Kidney (tissue), 14 donors: ENCODE data around the gene RNASE4. TPM values are rescaled to one million over a fixed set of nuclear protein-coding genes. Genes with fewer than 3 reads are reported as not detected.

Experiments
- DNase-seq, 5 donors: peaks; one replicate each; pipeline ENCODE4 v3.0.0-alpha.2; 2013 to 2020
- FAIRE-seq: peaks from 2 replicates; lab custom pipeline; 2012; peaks lifted over from hg19 to GRCh38; lab: Jason Lieb, UNC
- H3K27ac ChIP-seq, 2 donors: one replicate each; pipeline ENCODE4 v1.7.0; 2013; ENCODE audit warnings: low read depth in 2 of 2, low read length in 2 of 2, inconsistent platforms in 1 of 2
- H3K27me3 ChIP-seq: one replicate; pipeline ENCODE4 v1.7.1; 2013; ENCODE audit warnings: low read length, inconsistent platforms; ENCODE audit not compliant: control insufficient read depth, insufficient read depth
- H3K36me3 ChIP-seq, 3 donors: one replicate each; pipeline versions ENCODE4 v1.7.0 to v1.7.1; 2013; ENCODE audit warnings: low read length in 3 of 3, control low read depth in 1 of 3, inconsistent platforms in 1 of 3; ENCODE audit not compliant: insufficient read depth in 3 of 3, control insufficient read depth in 2 of 3
- H3K4me1 ChIP-seq, 3 donors: one replicate each; pipeline versions ENCODE4 v1.7.0 to v1.7.1; 2013; ENCODE audit warnings: low read length in 3 of 3, inconsistent platforms in 1 of 3, low read depth in 1 of 3; ENCODE audit not compliant: control insufficient read depth in 2 of 3, insufficient read depth in 2 of 3
- H3K4me3 ChIP-seq, 3 donors: one replicate each; pipeline versions ENCODE4 v1.7.0 to v1.8.1; 2013; ENCODE audit warnings: low read length in 3 of 3, control low read depth in 1 of 3, inconsistent platforms in 1 of 3
- H3K9ac ChIP-seq, 3 donors: one replicate each; pipeline versions ENCODE4 v1.7.0 to v1.7.1; 2013; ENCODE audit warnings: low read length in 3 of 3, control low read depth in 1 of 3, inconsistent platforms in 1 of 3
- H3K9me3 ChIP-seq, 3 donors: one replicate each; pipeline versions ENCODE4 v1.7.0 to v1.7.1; 2013; ENCODE audit warnings: low read length in 3 of 3, control low read depth in 1 of 3, inconsistent platforms in 1 of 3; ENCODE audit not compliant: control insufficient read depth in 2 of 3, insufficient read depth in 1 of 3
- intact Hi-C: fragments of 100-400 bp; cut with DNase I; formaldehyde crosslinking; loops from one replicate; pipeline ENCODE4 v1.11.1; 2022
- polyA plus RNA-seq: library from polyadenylated mRNA; stranded (reverse); fragments of 350-450 nt; fragmentation: Illumina TruSeq; extraction: RNeasy Lipid Tissue Mini Kit (QIAGEN cat#74804); gene quantifications from one replicate; pipeline ENCODE4 v1.2.3, GENCODE V29; 2014; ENCODE audit warnings: low read depth, low replicate concordance; ENCODE audit not compliant: insufficient read depth
- total RNA-seq: library from RNA; stranded (reverse); fragmentation: NEBNext Ultra II Directional; extraction: Animal tissue kit (Norgen Biotek cat#: 25700); gene quantifications from one replicate; pipeline ENCODE4 v1.2.1, GENCODE V29; 2021
- TF ChIP-seq, protein P1 (sequence below): IDR thresholded peaks from 3 replicates; pipeline ENCODE4 v1.5.1; 2012; ENCODE audit warnings: mild to moderate bottlenecking, moderate library complexity, borderline replicate concordance; ENCODE audit not compliant: insufficient read depth; ENCODE audit errors: extremely low read depth
- donor health status: control.
- donor health status: control.
- donor health status: control.
- donor health status: control.
- donor health status: control.
- donor health status: DM: yes; HTN: yes; CAD: no.
- donor health status: Normal renal cell carcinoma (clear cell type).

RNASE4 gene
- total and polyA plus RNA-seq, 2 donors from 2014 or later = 22.8 to 40.4 TPM

DNA sequence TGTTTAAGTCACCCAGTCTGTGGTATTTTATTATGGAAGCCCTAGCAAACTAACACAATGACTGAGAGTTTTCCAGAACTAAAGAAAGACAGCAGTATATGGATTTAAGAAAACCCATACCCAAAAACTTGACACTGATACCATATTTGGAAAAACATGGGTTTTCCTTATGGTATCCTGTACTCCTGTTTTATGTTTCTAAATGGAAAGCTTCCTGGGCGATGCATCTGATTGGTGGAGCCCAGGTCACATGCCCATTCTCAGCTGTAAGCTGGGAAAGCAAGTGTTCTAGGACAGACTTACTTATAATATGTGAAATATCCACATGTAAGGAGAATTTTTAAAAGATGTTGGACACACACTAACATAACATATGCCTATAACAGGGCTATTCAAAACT, 4.5 kb upstream of the RNASE4 start:
- DNase-seq (peak in 1 of 5 donors; percentile 45), FAIRE-seq (no peak)
- intact Hi-C loops = loop anchor here (10.0 kb wide), 1 partner anchor 345 kb away; the partner anchor contains the start of gene CCNB1IP1

DNA sequence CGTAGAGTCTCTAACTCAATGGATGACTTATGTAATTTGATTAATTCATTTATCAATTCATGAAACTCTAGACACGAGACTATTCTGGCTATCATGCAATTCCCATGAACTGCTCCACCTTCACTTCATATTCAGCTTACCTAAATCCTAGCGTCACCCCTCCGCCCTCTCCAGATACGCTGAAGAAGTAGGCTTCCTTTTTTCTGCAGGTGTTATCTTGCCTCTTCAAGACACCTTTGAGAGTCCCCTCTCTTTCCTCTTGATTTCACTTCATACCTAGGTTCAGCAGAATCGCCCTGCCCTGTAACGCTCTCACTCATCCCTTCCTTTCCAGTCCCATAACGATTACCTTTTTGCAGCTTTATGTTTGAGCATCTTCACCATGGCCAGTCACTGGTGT, 4.0 kb upstream of the RNASE4 start:
- intact Hi-C loops = loop anchor here (10.0 kb wide), 1 partner anchor 346 kb away; the partner anchor contains the start of gene CCNB1IP1
- peak overlapping the region in 1 of 2 donors; percentile 98 for H3K27ac ChIP-seq

More for the DNA sequence above, 4.5 kb upstream of the RNASE4 start:
- H3K36me3 ChIP-seq = no peaks in the 10 kb centered on the region
- H3K9me3 ChIP-seq = no peaks in the 10 kb centered on the region
- TF ChIP-seq, protein P1, sequence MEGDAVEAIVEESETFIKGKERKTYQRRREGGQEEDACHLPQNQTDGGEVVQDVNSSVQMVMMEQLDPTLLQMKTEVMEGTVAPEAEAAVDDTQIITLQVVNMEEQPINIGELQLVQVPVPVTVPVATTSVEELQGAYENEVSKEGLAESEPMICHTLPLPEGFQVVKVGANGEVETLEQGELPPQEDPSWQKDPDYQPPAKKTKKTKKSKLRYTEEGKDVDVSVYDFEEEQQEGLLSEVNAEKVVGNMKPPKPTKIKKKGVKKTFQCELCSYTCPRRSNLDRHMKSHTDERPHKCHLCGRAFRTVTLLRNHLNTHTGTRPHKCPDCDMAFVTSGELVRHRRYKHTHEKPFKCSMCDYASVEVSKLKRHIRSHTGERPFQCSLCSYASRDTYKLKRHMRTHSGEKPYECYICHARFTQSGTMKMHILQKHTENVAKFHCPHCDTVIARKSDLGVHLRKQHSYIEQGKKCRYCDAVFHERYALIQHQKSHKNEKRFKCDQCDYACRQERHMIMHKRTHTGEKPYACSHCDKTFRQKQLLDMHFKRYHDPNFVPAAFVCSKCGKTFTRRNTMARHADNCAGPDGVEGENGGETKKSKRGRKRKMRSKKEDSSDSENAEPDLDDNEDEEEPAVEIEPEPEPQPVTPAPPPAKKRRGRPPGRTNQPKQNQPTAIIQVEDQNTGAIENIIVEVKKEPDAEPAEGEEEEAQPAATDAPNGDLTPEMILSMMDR = no peak
- no peak overlapping the region for H3K4me3 ChIP-seq
- no peaks in the 10 kb centered on the region for H3K27me3 ChIP-seq
- H3K27ac ChIP-seq = no peak overlapping the region
- H3K4me1 ChIP-seq = peaks cover 0 to 10% (median 9%) of the 10 kb centered on the region in 3 donors
- no peak overlapping the region for H3K9ac ChIP-seq

GRCh38 chr14:20680843-20681347, 3.5 kb upstream of the RNASE4 start:
- TF ChIP-seq, protein P1 = no peak
- peak overlapping the region; percentile 79 to 94 (median 91) for H3K4me3 ChIP-seq
- no peaks in the 10 kb centered on the region for H3K27me3 ChIP-seq

More for the DNA sequence above, 4.0 kb upstream of the RNASE4 start:
- TF ChIP-seq, protein P1 = no peak
- Histone ChIP-seq H3K9ac (no peak overlapping the region), H3K27me3 (no peaks in the 10 kb centered on the region), H3K4me3 (peak overlapping the region in 2 of 3 donors; percentile 91 to 94), H3K36me3 (no peaks in the 10 kb centered on the region), H3K4me1 (peaks cover 0 to 10% (median 9%) of the 10 kb centered on the region in 3 donors), H3K9me3 (no peaks in the 10 kb centered on the region)
- FAIRE-seq = no peak
- DNase-seq = no peak

More at GRCh38 chr14:20680843-20681347, 3.5 kb upstream of the RNASE4 start:
- H3K4me1 ChIP-seq = peaks cover 0 to 10% (median 9%) of the 10 kb centered on the region in 3 donors
- H3K36me3 ChIP-seq = no peaks in the 10 kb centered on the region
- DNase-seq (no peak), FAIRE-seq (no peak)
- H3K9me3 ChIP-seq = no peaks in the 10 kb centered on the region
- peak overlapping the region; percentile 98 to 100 for H3K27ac ChIP-seq
- intact Hi-C loops = loop anchor here (10.0 kb wide), 1 partner anchor 346 kb away; the partner anchor contains the start of gene CCNB1IP1
- H3K9ac ChIP-seq = peak overlapping the region; percentile 43 to 96 (median 57)
